MM.1S (cell line): ENCODE results near the gene ATG12.

Experiments
- DNase-seq: peaks from one replicate; pipeline ENCODE4 v3.0.0-alpha.2; 2015
- H2AFZ ChIP-seq: fragments of 300-600 bp; sonication (generic); 2 replicates; pipeline ENCODE4 v1.6.0; 2016; ENCODE audit warnings: antibody characterized with exemption, low read length
- H3F3A ChIP-seq: fragments of 300-600 bp; sonication (generic); 2 replicates; pipeline ENCODE4 v1.6.1; 2016; ENCODE audit warnings: mild to moderate bottlenecking, antibody characterized with exemption, low read length, moderate library complexity, mixed read lengths; ENCODE audit not compliant: insufficient read depth
- H3K27ac ChIP-seq: fragments of 300-600 bp; sonication (generic); 2 replicates; pipeline ENCODE4 v1.5.1; 2016; ENCODE audit warnings: mild to moderate bottlenecking, low read length
- H3K27me3 ChIP-seq: fragments of 300-600 bp; sonication (generic); replicated peaks from 2 replicates; pipeline ENCODE4 v1.6.0; 2016; ENCODE audit warnings: low read length; ENCODE audit not compliant: insufficient read depth
- H3K36me3 ChIP-seq: fragments of 300-600 bp; sonication (generic); replicated peaks from 2 replicates; pipeline ENCODE4 v1.6.1; 2016; ENCODE audit warnings: mild to moderate bottlenecking, low read length, mixed read lengths; ENCODE audit not compliant: insufficient read depth
- H3K4me1 ChIP-seq: fragments of 300-600 bp; sonication (generic); 2 replicates; pipeline ENCODE4 v1.6.1; 2016; ENCODE audit warnings: low read length, mixed read lengths
- H3K4me2 ChIP-seq: fragments of 300-600 bp; sonication (generic); 2 replicates; pipeline ENCODE4 v1.6.0; 2016; ENCODE audit warnings: low read depth, low read length
- H3K4me3 ChIP-seq: fragments of 300-600 bp; sonication (generic); 2 replicates; pipeline ENCODE4 v1.5.1; 2016; ENCODE audit warnings: low read length, mixed read lengths
- H3K79me2 ChIP-seq: fragments of 300-600 bp; sonication (generic); 2 replicates; pipeline ENCODE4 v1.6.1; 2016; ENCODE audit warnings: mixed run types, low read length, mixed read lengths
- H3K9ac ChIP-seq: fragments of 300-600 bp; sonication (generic); 2 replicates; pipeline ENCODE4 v1.6.1; 2016; ENCODE audit warnings: low read length, mixed read lengths
- H3K9me2 ChIP-seq: fragments of 300-600 bp; sonication (generic); replicated peaks from 2 replicates; pipeline ENCODE4 v1.6.1; 2016; ENCODE audit warnings: mild to moderate bottlenecking, low read length, mixed read lengths; ENCODE audit not compliant: insufficient read depth
- H3K9me3 ChIP-seq: fragments of 300-600 bp; sonication (generic); replicated peaks from 2 replicates; pipeline ENCODE4 v1.6.1; 2016; ENCODE audit warnings: mild to moderate bottlenecking, low read length, mixed read lengths; ENCODE audit not compliant: insufficient read depth
- H4K20me1 ChIP-seq: fragments of 300-600 bp; sonication (generic); 2 replicates; pipeline ENCODE4 v1.6.1; 2016; ENCODE audit warnings: mild to moderate bottlenecking, low read length, moderate library complexity, mixed read lengths; ENCODE audit not compliant: insufficient read depth
- EZH2 ChIP-seq: fragments of 300-600 bp; sonication (generic); optimal IDR thresholded peaks from 2 replicates; pipeline ENCODE3; 2017; ENCODE audit warnings: low read depth, mild to moderate bottlenecking, antibody characterized with exemption, low read length, mixed read lengths
- EZH2phosphoT487 ChIP-seq: fragments of 300-600 bp; sonication (generic); IDR thresholded peaks from 2 replicates; pipeline ENCODE4 v1.6.1; 2018; ENCODE audit warnings: antibody characterized with exemption, low read length
- TF ChIP-seq, protein P1 (sequence below): fragments of 300-600 bp; sonication (generic); IDR thresholded peaks from 2 replicates; pipeline ENCODE4 v1.5.1; 2016; ENCODE audit warnings: antibody characterized with exemption, low read length, mixed read lengths

Gene ATG12

DNA sequence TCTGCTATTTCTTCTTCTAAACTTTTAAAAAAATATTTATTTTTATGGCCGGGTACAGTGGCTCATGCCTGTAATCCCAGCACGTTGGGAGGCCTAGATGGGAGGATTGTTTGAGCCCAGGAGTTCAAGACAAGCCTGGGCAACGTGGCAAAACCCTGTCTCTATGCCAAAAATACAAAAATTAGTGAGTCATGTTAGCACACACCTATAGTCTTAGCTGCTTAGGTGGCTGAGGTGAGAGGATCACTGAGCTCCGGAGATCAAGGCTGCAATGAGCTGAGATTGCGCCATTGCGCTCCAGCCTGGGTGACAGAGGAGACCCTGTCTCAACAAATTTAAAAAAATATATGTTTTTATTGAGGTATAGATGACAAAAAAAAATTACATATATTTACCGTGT lies 5.9 kb upstream of the ATG12 start:
- H3K4me1 ChIP-seq = peaks cover 4% of the 10 kb centered on the region; the same call in 1 of the 2 replicates
- no peaks in the 10 kb centered on the region for H3K9me3 ChIP-seq
- no peaks in the 10 kb centered on the region for H3F3A ChIP-seq
- no peak overlapping the region for H3K4me2 ChIP-seq
- peaks cover 69% of the 10 kb centered on the region for H3K79me2 ChIP-seq
- TF ChIP-seq EZH2phosphoT487 (no peak), EZH2 (no peak)
- TF ChIP-seq, protein P1, sequence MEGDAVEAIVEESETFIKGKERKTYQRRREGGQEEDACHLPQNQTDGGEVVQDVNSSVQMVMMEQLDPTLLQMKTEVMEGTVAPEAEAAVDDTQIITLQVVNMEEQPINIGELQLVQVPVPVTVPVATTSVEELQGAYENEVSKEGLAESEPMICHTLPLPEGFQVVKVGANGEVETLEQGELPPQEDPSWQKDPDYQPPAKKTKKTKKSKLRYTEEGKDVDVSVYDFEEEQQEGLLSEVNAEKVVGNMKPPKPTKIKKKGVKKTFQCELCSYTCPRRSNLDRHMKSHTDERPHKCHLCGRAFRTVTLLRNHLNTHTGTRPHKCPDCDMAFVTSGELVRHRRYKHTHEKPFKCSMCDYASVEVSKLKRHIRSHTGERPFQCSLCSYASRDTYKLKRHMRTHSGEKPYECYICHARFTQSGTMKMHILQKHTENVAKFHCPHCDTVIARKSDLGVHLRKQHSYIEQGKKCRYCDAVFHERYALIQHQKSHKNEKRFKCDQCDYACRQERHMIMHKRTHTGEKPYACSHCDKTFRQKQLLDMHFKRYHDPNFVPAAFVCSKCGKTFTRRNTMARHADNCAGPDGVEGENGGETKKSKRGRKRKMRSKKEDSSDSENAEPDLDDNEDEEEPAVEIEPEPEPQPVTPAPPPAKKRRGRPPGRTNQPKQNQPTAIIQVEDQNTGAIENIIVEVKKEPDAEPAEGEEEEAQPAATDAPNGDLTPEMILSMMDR = no peak
- H3K9ac ChIP-seq = no peak overlapping the region
- H3K9me2 ChIP-seq = no peaks in the 10 kb centered on the region
- no peaks in the 10 kb centered on the region for H3K27me3 ChIP-seq
- no peaks in the 10 kb centered on the region for H3K36me3 ChIP-seq
- H3K27ac ChIP-seq = no peak overlapping the region
- no peaks in the 10 kb centered on the region for H4K20me1 ChIP-seq
- no peak overlapping the region for H3K4me3 ChIP-seq
- no peak overlapping the region for H2AFZ ChIP-seq
- no peak for DNase-seq

DNA sequence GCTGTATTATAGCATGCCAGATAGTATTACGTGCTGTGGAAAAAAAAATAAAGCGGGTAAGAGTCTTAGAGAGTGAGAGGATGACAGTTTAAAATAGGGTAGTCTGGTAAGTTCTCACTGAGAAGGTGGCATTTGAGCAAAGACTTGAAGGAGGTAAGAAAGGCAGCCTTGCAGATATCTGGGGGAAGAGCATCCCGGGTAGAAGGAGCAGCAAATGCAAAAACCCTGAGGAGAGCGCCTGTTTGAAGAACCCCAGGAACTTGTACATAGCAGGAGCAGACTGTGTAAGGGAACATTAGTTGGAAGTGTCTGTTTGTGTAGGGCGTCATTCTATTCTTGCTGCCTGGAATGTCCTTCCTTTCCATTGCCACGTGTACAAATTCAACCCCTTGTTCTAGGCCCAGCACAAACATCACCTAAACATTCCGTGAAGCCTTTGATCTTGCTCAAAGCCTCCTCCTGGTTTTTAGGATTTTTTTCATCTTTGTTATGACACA lies 3.0 kb upstream of the ATG12 start:
- H3K4me3 ChIP-seq = no peak overlapping the region
- no peaks in the 10 kb centered on the region for H3K9me2 ChIP-seq
- H2AFZ ChIP-seq = no peak overlapping the region
- no peak for DNase-seq
- no peaks in the 10 kb centered on the region for H3K36me3 ChIP-seq
- peaks cover 2% of the 10 kb centered on the region for H4K20me1 ChIP-seq
- peaks cover 75% of the 10 kb centered on the region for H3K79me2 ChIP-seq
- no peaks in the 10 kb centered on the region for H3K9me3 ChIP-seq
- TF ChIP-seq, protein P1 = no peak
- peaks cover 11% of the 10 kb centered on the region; the same call in 1 of the 2 replicates for H3K4me1 ChIP-seq
- H3K27ac ChIP-seq = no peak overlapping the region
- H3K27me3 ChIP-seq = no peaks in the 10 kb centered on the region
- no peak overlapping the region for H3K4me2 ChIP-seq
- H3K9ac ChIP-seq = no peak overlapping the region
- peaks cover 6% of the 10 kb centered on the region; the same call in 1 of the 2 replicates for H3F3A ChIP-seq

DNA sequence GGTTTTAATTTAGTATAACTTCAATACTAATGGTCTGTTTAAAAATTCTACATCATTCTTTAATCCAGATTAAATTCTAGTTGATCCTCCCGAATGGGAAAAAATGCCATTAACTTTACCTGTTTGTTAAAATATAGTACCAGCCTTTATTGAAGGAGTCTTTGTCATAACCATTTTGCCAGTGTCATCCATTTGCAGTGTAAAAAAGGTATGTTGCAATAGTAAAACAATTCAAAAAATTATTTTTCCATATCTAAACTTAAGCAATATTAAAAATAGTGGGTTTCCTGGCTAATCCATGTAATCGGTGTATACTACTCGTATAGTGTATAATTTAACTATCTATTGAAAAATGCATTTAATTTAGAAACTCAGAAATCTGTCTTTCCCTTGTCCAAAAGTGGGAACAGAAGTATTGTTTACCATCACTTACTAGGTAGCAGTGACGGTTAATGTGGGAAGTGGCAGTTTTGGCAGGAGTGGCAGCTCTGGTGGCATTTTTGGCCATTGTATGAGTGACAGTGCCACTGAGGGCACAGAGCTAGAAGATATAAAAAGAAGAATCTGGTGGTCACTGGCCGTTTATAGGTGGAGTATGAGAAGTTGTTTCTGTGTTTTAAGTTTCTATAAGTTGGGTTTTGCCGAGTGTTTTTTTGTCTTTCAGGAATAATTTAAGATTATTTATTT lies 2.2 kb upstream of the ATG12 start:
- no peaks in the 10 kb centered on the region for H3K36me3 ChIP-seq
- no peak overlapping the region for H3K9ac ChIP-seq
- H3K79me2 ChIP-seq = peaks cover 73% of the 10 kb centered on the region
- TF ChIP-seq EZH2phosphoT487 = no peak
- TF ChIP-seq, protein P1 = no peak
- TF ChIP-seq EZH2 = no peak
- peaks cover 6% of the 10 kb centered on the region; the same call in 1 of the 2 replicates for H3F3A ChIP-seq
- H3K27me3 ChIP-seq = no peaks in the 10 kb centered on the region
- peaks cover 7% of the 10 kb centered on the region for H4K20me1 ChIP-seq
- no peak overlapping the region for H3K4me3 ChIP-seq
- no peak overlapping the region for H3K27ac ChIP-seq
- peaks cover 14% of the 10 kb centered on the region; the same call in 1 of the 2 replicates for H3K4me1 ChIP-seq
- no peaks in the 10 kb centered on the region for H3K9me2 ChIP-seq
- no peak overlapping the region for H2AFZ ChIP-seq
- H3K4me2 ChIP-seq = peak overlapping the region; percentile 67; the same call in 1 of the 2 replicates
- no peaks in the 10 kb centered on the region for H3K9me3 ChIP-seq
- DNase-seq = no peak
